IMR-90 (cell line): Measurements from ENCODE around the gene CALCOCO2. TPM values are rescaled to one million over a fixed set of nuclear protein-coding genes. Genes with fewer than 3 reads are reported as not detected.

Experiments
- ATAC-seq: fragments of 200-7000 bp; cut with Tn5 transposase; 2 replicates; pipeline ENCODE4 v1.9.1; 2020; ENCODE audit warnings: low read depth, mild to moderate bottlenecking, moderate library complexity
- BruUV-seq: library from RNA; stranded (reverse); fragments of 400-500 nt; replicated peaks from 2 replicates; lab custom pipeline; 2021; lab: Mats Ljungman, UMichigan
- CTCF ChIA-PET: fragments of 300-600 bp; formaldehyde crosslinking; extraction: SDS; loops from one replicate; lab custom pipeline; 2021; ENCODE audit warnings: antibody characterized with exemption; lab: Yijun Ruan, JAX
- POLR2A ChIA-PET: fragments of 300-600 bp; sonication (Branson Sonifier 250); formaldehyde crosslinking; loops from one replicate; lab custom pipeline; 2022; ENCODE audit warnings: antibody characterized with exemption; ENCODE audit not compliant: unreplicated experiment; lab: Charles Lee
- DNase-seq: peaks from one replicate; pipeline ENCODE4 v3.0.0; 2013
- H2AFZ ChIP-seq: replicated peaks from 2 replicates; pipeline ENCODE3; 2013; ENCODE audit warnings: low read length, mild to moderate bottlenecking; ENCODE audit not compliant: poor library complexity
- H2AK5ac ChIP-seq: 2 replicates; pipeline ENCODE4 v1.6.1; 2013; ENCODE audit warnings: low read depth, low read length, inconsistent platforms
- H2AK9ac ChIP-seq: replicated peaks from 2 replicates; pipeline ENCODE3; 2013; ENCODE audit warnings: mild to moderate bottlenecking, low read depth, low read length, moderate library complexity; ENCODE audit not compliant: poor library complexity
- H2BK120ac ChIP-seq: 2 replicates; pipeline ENCODE4 v1.6.1; 2013; ENCODE audit warnings: low read depth, low read length, inconsistent platforms
- H2BK15ac ChIP-seq: 3 replicates; pipeline ENCODE4 v1.6.1; 2013; ENCODE audit warnings: low read depth, low read length, inconsistent platforms
- H2BK20ac ChIP-seq: 2 replicates; pipeline ENCODE4 v1.6.1; 2013; ENCODE audit warnings: low read depth, mild to moderate bottlenecking, inconsistent platforms, low read length, moderate library complexity
- H2BK5ac ChIP-seq: 2 replicates; pipeline ENCODE4 v1.6.1; 2013; ENCODE audit warnings: mild to moderate bottlenecking, low read depth, low read length, inconsistent platforms; ENCODE audit not compliant: poor library complexity, severe bottlenecking
- H3K14ac ChIP-seq: replicated peaks from 2 replicates; pipeline ENCODE4 v1.6.1; 2013; ENCODE audit warnings: low read depth, low read length, inconsistent platforms
- H3K18ac ChIP-seq: 2 replicates; pipeline ENCODE4 v1.6.1; 2013; ENCODE audit warnings: low read depth, low read length, control low read depth
- H3K23ac ChIP-seq: 2 replicates; pipeline ENCODE4 v1.6.1; 2013; ENCODE audit warnings: low read depth, low read length, inconsistent platforms
- H3K27ac ChIP-seq: 2 replicates; pipeline ENCODE4 v1.5.1; 2013; ENCODE audit warnings: mild to moderate bottlenecking, control low read depth, low read length; ENCODE audit not compliant: insufficient read depth
- H3K27me3 ChIP-seq: 2 replicates; pipeline ENCODE4 v1.6.1; 2013; ENCODE audit warnings: low read length; ENCODE audit not compliant: control insufficient read depth, insufficient read depth
- H3K36me3 ChIP-seq: 2 replicates; pipeline ENCODE4 v1.6.1; 2013; ENCODE audit warnings: low read length, mixed read lengths; ENCODE audit not compliant: control insufficient read depth, insufficient read depth
- H3K4ac ChIP-seq: 2 replicates; pipeline ENCODE4 v1.6.1; 2013; ENCODE audit warnings: low read depth, low read length, inconsistent platforms
- H3K4me1 ChIP-seq: 2 replicates; pipeline ENCODE4 v1.6.1; 2013; ENCODE audit warnings: low read length, mixed read lengths; ENCODE audit not compliant: control insufficient read depth, insufficient read depth
- H3K4me2 ChIP-seq: 2 replicates; pipeline ENCODE4 v1.6.1; 2013; ENCODE audit warnings: low read depth, mild to moderate bottlenecking, control low read depth, low read length, moderate library complexity
- H3K4me3 ChIP-seq: 2 replicates; pipeline ENCODE4 v1.5.1; 2013; ENCODE audit warnings: low read depth, mild to moderate bottlenecking, control low read depth, low read length, moderate library complexity; ENCODE audit not compliant: insufficient read depth
- H3K56ac ChIP-seq: 2 replicates; pipeline ENCODE4 v1.6.1; 2013; ENCODE audit warnings: low read length, inconsistent platforms; ENCODE audit not compliant: insufficient read depth; ENCODE audit errors: extremely low read depth
- H3K79me1 ChIP-seq, 2 experiments: 2 replicates each; pipeline ENCODE4 v1.6.1; 2013; ENCODE audit warnings: low read length in 2 of 2, inconsistent platforms in 1 of 2, low read depth in 1 of 2
- H3K9ac ChIP-seq: 2 replicates; pipeline ENCODE4 v1.6.1; 2013; ENCODE audit warnings: low read depth, low read length, control low read depth
- H3K9me1 ChIP-seq: 2 replicates; pipeline ENCODE4 v1.6.1; 2013; ENCODE audit warnings: low read length, inconsistent platforms; ENCODE audit not compliant: insufficient read depth
- H3K9me3 ChIP-seq: 2 replicates; pipeline ENCODE4 v1.6.1; 2013; ENCODE audit warnings: low read length; ENCODE audit not compliant: control insufficient read depth, insufficient read depth
- H4K20me1 ChIP-seq: 2 replicates; pipeline ENCODE4 v1.6.1; 2013; ENCODE audit warnings: low read length, inconsistent platforms; ENCODE audit not compliant: insufficient read depth
- H4K5ac ChIP-seq: 2 replicates; pipeline ENCODE4 v1.6.1; 2013; ENCODE audit warnings: mild to moderate bottlenecking, low read depth, low read length, control low read depth
- H4K8ac ChIP-seq, 2 experiments: 2 replicates each; pipeline ENCODE4 v1.6.1; 2013; ENCODE audit warnings: low read depth in 2 of 2, low read length in 2 of 2, control low read depth in 1 of 2, inconsistent platforms in 1 of 2
- H4K91ac ChIP-seq: 2 replicates; pipeline ENCODE4 v1.6.1; 2013; ENCODE audit warnings: low read depth, low read length, inconsistent platforms; ENCODE audit not compliant: insufficient read depth
- BHLHE40 ChIP-seq: fragments of 150-350 bp; IDR thresholded peaks from 2 replicates; pipeline ENCODE4 v1.6.1; 2016; ENCODE audit warnings: mild to moderate bottlenecking, low read depth, low read length
- CEBPB ChIP-seq: IDR thresholded peaks from 2 replicates; pipeline ENCODE4 v1.6.1; 2012; ENCODE audit warnings: low read depth, low read length, improper control_type of control experiment
- CHD1 ChIP-seq: IDR thresholded peaks from 2 replicates; pipeline ENCODE4 v1.6.1; 2012; ENCODE audit warnings: low read depth, low read length, improper control_type of control experiment
- CTCF ChIP-seq: conservative IDR thresholded peaks from 2 replicates; pipeline ENCODE4 v1.5.1; 2012; ENCODE audit warnings: mild to moderate bottlenecking, low read depth, low read length, improper control_type of control experiment
- ELK1 ChIP-seq: fragments of 150-350 bp; IDR thresholded peaks from 2 replicates; pipeline ENCODE4 v1.6.1; 2016; ENCODE audit warnings: low read depth, mild to moderate bottlenecking, low read length, moderate library complexity, borderline replicate concordance
- FOS ChIP-seq: fragments of 150-350 bp; IDR thresholded peaks from 2 replicates; pipeline ENCODE4 v1.6.1; 2016; ENCODE audit warnings: low read depth, low read length
- MAFK ChIP-seq: IDR thresholded peaks from 2 replicates; pipeline ENCODE4 v1.6.1; 2012; ENCODE audit warnings: low read depth, low read length, improper control_type of control experiment
- MAZ ChIP-seq: IDR thresholded peaks from 2 replicates; pipeline ENCODE4 v1.6.1; 2012; ENCODE audit warnings: low read depth, mild to moderate bottlenecking, low read length, improper control_type of control experiment, moderate library complexity, borderline replicate concordance
- MXI1 ChIP-seq: IDR thresholded peaks from 2 replicates; pipeline ENCODE4 v1.6.1; 2012; ENCODE audit warnings: low read depth, mild to moderate bottlenecking, low read length, moderate library complexity, borderline replicate concordance
- NFE2L2 ChIP-seq: fragments of 150-350 bp; IDR thresholded peaks from 2 replicates; pipeline ENCODE4 v1.6.1; 2016; ENCODE audit warnings: low read depth, mild to moderate bottlenecking, low read length
- POLR2A ChIP-seq: IDR thresholded peaks from 2 replicates; pipeline ENCODE4 v1.6.1; 2012; ENCODE audit warnings: mild to moderate bottlenecking, low read depth, low read length
- RAD21 ChIP-seq: IDR thresholded peaks from 2 replicates; pipeline ENCODE4 v1.6.1; 2012; ENCODE audit warnings: low read length, improper control_type of control experiment
- RCOR1 ChIP-seq: IDR thresholded peaks from 2 replicates; pipeline ENCODE4 v1.6.1; 2012; ENCODE audit warnings: mild to moderate bottlenecking, low read length, improper control_type of control experiment; ENCODE audit not compliant: insufficient replicate concordance
- RFX5 ChIP-seq: IDR thresholded peaks from 2 replicates; pipeline ENCODE4 v1.8.0; 2012; ENCODE audit warnings: low read depth, mild to moderate bottlenecking, low read length, moderate library complexity
- SMC3 ChIP-seq: fragments of 150-350 bp; IDR thresholded peaks from 2 replicates; pipeline ENCODE4 v1.6.1; 2016; ENCODE audit warnings: low read depth, mild to moderate bottlenecking, antibody characterized with exemption, low read length, moderate library complexity
- USF2 ChIP-seq: fragments of 150-350 bp; IDR thresholded peaks from 2 replicates; pipeline ENCODE4 v1.6.1; 2017; ENCODE audit warnings: mild to moderate bottlenecking, antibody characterized with exemption, low read length, low read depth
- WGBS, 2 experiments: methylation state at CpG; one replicate each; pipeline versions ENCODE4 v1.1.5 to v1.1.7; 2013; ENCODE audit warnings: missing lambda C conversion rate in 2 of 2; ENCODE audit not compliant: insufficient read length in 1 of 2; ENCODE audit errors: extremely low coverage in 2 of 2; 5-methylcytosine and 5-hydroxymethylcytosine counted together
- dilution Hi-C: fragments of 300-500 bp; cut with HindIII; formaldehyde crosslinking; loops from one replicate; pipeline ENCODE4 v1.14.3; 2018; ENCODE audit warnings: low sequenced_read_pairs; ENCODE audit not compliant: unreplicated experiment
- in situ Hi-C: fragments of 300-500 bp; cut with MboI; formaldehyde crosslinking; loops from 3 replicates; pipeline ENCODE4 v1.14.3; 2019; ENCODE audit warnings: low sequenced_read_pairs, inconsistent platforms, mixed read lengths
- intact Hi-C: fragments of 100-400 bp; cut with micrococcal nuclease; formaldehyde crosslinking; loops from 2 replicates; pipeline ENCODE4 v1.10.0; 2022
- polyA plus RNA-seq, 3 experiments: library from polyadenylated mRNA; depleted of rRNA; stranded (reverse); fragments of >200 nt; gene quantifications; 2 replicates each; pipeline ENCODE4 v1.2.3, GENCODE V29; 2012; ENCODE audit warnings: low replicate concordance in 1 of 3
- total RNA-seq: library from RNA; depleted of rRNA; stranded (reverse); fragments of >200 nt; gene quantifications from 2 replicates; pipeline ENCODE4 v1.2.3, GENCODE V29; 2012

CALCOCO2 gene
- total and polyA plus RNA-seq, 2 of the 4 experiments (the other 2 are of a cell fraction), result 35.9 to 53.4 TPM

- no CpG with 5 or more reads among the region's 9 CpGs for WGBS, 2 experiments
- in situ Hi-C loops, result loop anchor here (5.0 kb wide), 1 partner anchor 123 kb away; no protein-coding TSS in a partner anchor
Measured at GRCh38 chr17:48790607-48791127, 40.2 kb upstream of the CALCOCO2 start.

More at GRCh38 chr17:48790607-48791127, 40.2 kb upstream of the CALCOCO2 start:
- H3K4me1 ChIP-seq, result peaks cover 9% of the 10 kb centered on the region
- no peak overlapping the region for H4K5ac ChIP-seq
- H4K8ac ChIP-seq, result no peak overlapping the region
- H3K56ac ChIP-seq, result no peak overlapping the region
- H3K18ac ChIP-seq, result no peak overlapping the region
- no peak overlapping the region for H3K23ac ChIP-seq
- no peak overlapping the region for H2AK9ac ChIP-seq
- no peak overlapping the region for H3K9ac ChIP-seq
- no peak overlapping the region for H4K91ac ChIP-seq
- H3K9me3 ChIP-seq, result no peaks in the 10 kb centered on the region
- H3K9me1 ChIP-seq, result peaks cover 8% of the 10 kb centered on the region
- ChIA-PET CTCF (interaction anchor here (0.5 to 2.0 kb wide), 10 partner anchors 14 to 1014 kb away, joined by 3 to 14 read pairs (median 4); no protein-coding TSS in a partner anchor), POLR2A (no interaction called here)
- H3K36me3 ChIP-seq, result no peaks in the 10 kb centered on the region
- no peak overlapping the region for H2BK15ac ChIP-seq
- dilution Hi-C loops, result no loop called here
- DNase-seq (no peak), ATAC-seq (no peak)
- no peak overlapping the region for H3K14ac ChIP-seq
- H3K4me3 ChIP-seq, result no peak overlapping the region
- no peaks in the 10 kb centered on the region for H4K20me1 ChIP-seq
- BruUV-seq, result no TSS peak
- H3K4ac ChIP-seq, result no peak overlapping the region
- no peak for TF ChIP-seq RFX5
- no peak for TF ChIP-seq RAD21
- no peak for TF ChIP-seq FOS
- TF ChIP-seq BHLHE40, result no peak
- no peak for TF ChIP-seq USF2
- TF ChIP-seq MXI1, result no peak
- no peak for TF ChIP-seq MAFK
- no peak for TF ChIP-seq CTCF
- no peak for TF ChIP-seq CHD1
- no peak for TF ChIP-seq ELK1
- TF ChIP-seq MAZ, result no peak
- no peak for TF ChIP-seq POLR2A
- TF ChIP-seq SMC3, result no peak
- no peak for TF ChIP-seq NFE2L2
- no peak for TF ChIP-seq CEBPB
- TF ChIP-seq RCOR1, result no peak
- no peak overlapping the region for H2BK120ac ChIP-seq
- intact Hi-C loops, result loop anchor here (1.0 kb wide), 2 partner anchors 66 to 112 kb away; no protein-coding TSS in a partner anchor
- no peak overlapping the region for H2AFZ ChIP-seq
- H3K27ac ChIP-seq, result no peak overlapping the region
- H3K27me3 ChIP-seq, result peaks cover 40% of the 10 kb centered on the region
- no peak overlapping the region for H2BK20ac ChIP-seq
- no peaks in the 10 kb centered on the region for H3K79me1 ChIP-seq
- no peak overlapping the region for H2BK5ac ChIP-seq
- no peak overlapping the region for H3K4me2 ChIP-seq
- H2AK5ac ChIP-seq, result no peak overlapping the region
